ENCODE results near the gene TFIP11. TPM values are rescaled to one million over a fixed set of nuclear protein-coding genes. Genes with fewer than 3 reads are reported as not detected.

The TFIP11 gene
- total and polyA plus RNA-seq, 2 of the 8 experiments (the other 6 are each of a cell fraction or from before 2014, with no cell fraction given): 18.1 to 28.3 TPM

DNA sequence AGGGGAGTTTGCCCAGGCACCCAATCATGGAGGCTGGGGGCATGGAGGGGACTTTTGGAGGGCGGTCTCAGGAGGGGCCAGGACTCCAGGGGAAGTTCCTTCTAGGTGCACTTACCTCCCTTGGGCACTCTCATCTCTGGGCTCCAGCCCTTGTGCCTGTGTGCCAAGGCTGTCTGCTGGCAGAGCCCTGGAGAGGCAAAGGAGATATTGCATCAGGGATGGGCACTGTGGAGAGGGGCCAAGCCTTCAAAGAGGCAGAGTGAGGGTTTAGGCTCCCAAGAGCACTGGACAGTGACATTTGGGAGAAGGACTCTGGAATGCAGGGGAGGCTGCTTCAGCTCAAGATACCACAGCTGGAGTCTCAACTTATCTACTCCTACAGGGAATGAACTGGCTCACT is 32.2 kb upstream of the TFIP11 start (continued):
- TF ChIP-seq RNF2 (IDR thresholded peaks at IDR 0.05; ENCODE audit: borderline replicate concordance, low read depth, low read length, missing control alignments, poor library complexity, severe bottlenecking) (no peak), SUZ12 (IDR thresholded peaks at IDR 0.05; ENCODE audit: low read length) (no peak), BACH1 (IDR thresholded peaks at IDR 0.05; ENCODE audit: low read length) (no peak), BCL11A (IDR thresholded peaks at IDR 0.05; ENCODE audit: low read depth in 2 of 2, low read length in 2 of 2) (no peak)
- TF ChIP-seq, protein P1, sequence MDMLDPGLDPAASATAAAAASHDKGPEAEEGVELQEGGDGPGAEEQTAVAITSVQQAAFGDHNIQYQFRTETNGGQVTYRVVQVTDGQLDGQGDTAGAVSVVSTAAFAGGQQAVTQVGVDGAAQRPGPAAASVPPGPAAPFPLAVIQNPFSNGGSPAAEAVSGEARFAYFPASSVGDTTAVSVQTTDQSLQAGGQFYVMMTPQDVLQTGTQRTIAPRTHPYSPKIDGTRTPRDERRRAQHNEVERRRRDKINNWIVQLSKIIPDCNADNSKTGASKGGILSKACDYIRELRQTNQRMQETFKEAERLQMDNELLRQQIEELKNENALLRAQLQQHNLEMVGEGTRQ (IDR thresholded peaks at IDR 0.05; ENCODE audit: low read length): no peak
